ENCODE data around the gene PDPN.

Gene PDPN

GRCh38 chr1:13661539-13661938 lies 77.9 kb downstream of the PDPN start (continued):
- TF ChIP-seq TOX (CRISPR knock-in tag; IDR thresholded peaks at IDR 0.05; ENCODE audit: borderline replicate concordance) (no peak), ISL1 (CRISPR knock-in tag; IDR thresholded peaks at IDR 0.05) (no peak)

- no peak for ATAC-seq
- TF ChIP-seq ZFP30 (CRISPR knock-in tag; IDR thresholded peaks at IDR 0.05) = no peak
- TF ChIP-seq CSRNP3 (CRISPR knock-in tag; IDR thresholded peaks at IDR 0.05) = no peak
- no peak for TF ChIP-seq ARNTL (CRISPR knock-in tag; IDR thresholded peaks at IDR 0.05; ENCODE audit: borderline replicate concordance, low read depth)
- no peak for TF ChIP-seq ZNF70 (CRISPR knock-in tag; IDR thresholded peaks at IDR 0.05)
- TF ChIP-seq BACH2 (CRISPR knock-in tag; IDR thresholded peaks at IDR 0.05; ENCODE audit: borderline replicate concordance) = no peak
- TF ChIP-seq CREB5 (CRISPR knock-in tag; IDR thresholded peaks at IDR 0.05; ENCODE audit: low read depth) = no peak
- TF ChIP-seq ESRRG (CRISPR knock-in tag; IDR thresholded peaks at IDR 0.05) = no peak
- no peak for TF ChIP-seq ZC3H10 (CRISPR knock-in tag; IDR thresholded peaks at IDR 0.05)
- TF ChIP-seq SNAI2 (CRISPR knock-in tag; IDR thresholded peaks at IDR 0.05) = no peak
- no peak for TF ChIP-seq TSHZ2 (CRISPR knock-in tag; IDR thresholded peaks at IDR 0.05)
- no peak for TF ChIP-seq PPARA (CRISPR knock-in tag; IDR thresholded peaks at IDR 0.05; ENCODE audit: borderline replicate concordance)
- TF ChIP-seq TCF4 (CRISPR knock-in tag; IDR thresholded peaks at IDR 0.05; ENCODE audit: borderline replicate concordance) = no peak
- TF ChIP-seq OSR1 (CRISPR knock-in tag; IDR thresholded peaks at IDR 0.05) = no peak
- no peak for TF ChIP-seq ZNF8 (CRISPR knock-in tag; IDR thresholded peaks at IDR 0.05)
- TF ChIP-seq ZFP3 (CRISPR knock-in tag; IDR thresholded peaks at IDR 0.05) = no peak
- no peak for TF ChIP-seq RARB (CRISPR knock-in tag; IDR thresholded peaks at IDR 0.05)
- TF ChIP-seq GLIS3 (CRISPR knock-in tag; IDR thresholded peaks at IDR 0.05) = no peak
- no peak for TF ChIP-seq ZNF565 (CRISPR knock-in tag; conservative IDR thresholded peaks at IDR 0.05; ENCODE audit: low read depth)
- no peak for TF ChIP-seq ISL1 (CRISPR knock-in tag; IDR thresholded peaks at IDR 0.05)
These were observed 78.9 kb downstream of the PDPN start for GRCh38 chr1:13662493-13662892.

GRCh38 chr1:13663969-13664368 lies 80.3 kb downstream of the PDPN start:
- no peak for TF ChIP-seq TOX (CRISPR knock-in tag; IDR thresholded peaks at IDR 0.05; ENCODE audit: borderline replicate concordance)
- no peak for TF ChIP-seq TSHZ2 (CRISPR knock-in tag; IDR thresholded peaks at IDR 0.05)
- TF ChIP-seq ARNTL (CRISPR knock-in tag; IDR thresholded peaks at IDR 0.05; ENCODE audit: borderline replicate concordance, low read depth) = no peak
- TF ChIP-seq CREB5 (CRISPR knock-in tag; IDR thresholded peaks at IDR 0.05; ENCODE audit: low read depth) = no peak
- TF ChIP-seq BACH2 (CRISPR knock-in tag; IDR thresholded peaks at IDR 0.05; ENCODE audit: borderline replicate concordance) = no peak
- TF ChIP-seq CSRNP3 (CRISPR knock-in tag; IDR thresholded peaks at IDR 0.05) = no peak
- TF ChIP-seq CSDC2 (CRISPR knock-in tag; IDR thresholded peaks at IDR 0.05) = no peak
- TF ChIP-seq GLIS3 (CRISPR knock-in tag; IDR thresholded peaks at IDR 0.05) = no peak
- no peak for TF ChIP-seq ZNF565 (CRISPR knock-in tag; conservative IDR thresholded peaks at IDR 0.05; ENCODE audit: low read depth)
- no peak for TF ChIP-seq ZC3H10 (CRISPR knock-in tag; IDR thresholded peaks at IDR 0.05)
- no peak for TF ChIP-seq PPARA (CRISPR knock-in tag; IDR thresholded peaks at IDR 0.05; ENCODE audit: borderline replicate concordance)
- TF ChIP-seq ZNF8 (CRISPR knock-in tag; IDR thresholded peaks at IDR 0.05) = no peak
- no peak for TF ChIP-seq ESRRG (CRISPR knock-in tag; IDR thresholded peaks at IDR 0.05)
- no peak for TF ChIP-seq ZFP30 (CRISPR knock-in tag; IDR thresholded peaks at IDR 0.05)

More at GRCh38 chr1:13663969-13664368, 80.3 kb downstream of the PDPN start:
- no peak for ATAC-seq

Data from SK-N-SH treated with all-trans-retinoic acid at 6 μM for 48 hours (cell line).